ENCODE results near the gene CASP7. TPM values are rescaled to one million over a fixed set of nuclear protein-coding genes. Genes with fewer than 3 reads are reported as not detected.

The CASP7 gene
- total RNA-seq, 2 donors from 2014 or later = 14.4 to 15.6 TPM

- Histone ChIP-seq H3K27ac (ENCODE audit: low read depth, low read length) (no peak overlapping the region), H3K4me3 (ENCODE audit: low read length) (no peak overlapping the region), H3K4me1 (ENCODE audit: control insufficient read depth, insufficient read depth, low read length) (peaks cover 6% of the 10 kb centered on the region), H3K36me3 (ENCODE audit: control insufficient read depth, insufficient read depth, low read length) (no peaks in the 10 kb centered on the region), H3K27me3 (ENCODE audit: control insufficient read depth, insufficient read depth, low read length, poor library complexity, severe bottlenecking) (no peaks in the 10 kb centered on the region), H3K9ac (ENCODE audit: extremely low read depth, low read length, poor library complexity, severe bottlenecking) (no peak overlapping the region), H3K9me3 (ENCODE audit: control insufficient read depth, low read length) (no peaks in the 10 kb centered on the region)
- peak; percentile 56 for DNase-seq
- no peak for TF ChIP-seq CTCF (conservative IDR thresholded peaks at IDR 0.05)
- Mint-ChIP-seq H3K4me3 (no peak overlapping the region), H3K9me3 (no peaks in the 10 kb centered on the region), H3K4me1 (peaks cover 30% of the 10 kb centered on the region), H3K27ac (no peak overlapping the region), H3K27me3 (ENCODE audit: insufficient read depth) (peaks cover 4% of the 10 kb centered on the region), H3K36me3 (ENCODE audit: low read depth) (no peaks in the 10 kb centered on the region)
Measured at GRCh38 chr10:113657544-113657943, 22.2 kb upstream of the CASP7 start.

- Histone ChIP-seq H3K27me3 (ENCODE audit: control insufficient read depth, insufficient read depth, low read length, poor library complexity, severe bottlenecking) (no peaks in the 10 kb centered on the region), H3K4me3 (ENCODE audit: low read length) (no peak overlapping the region), H3K9ac (ENCODE audit: extremely low read depth, low read length, poor library complexity, severe bottlenecking) (no peak overlapping the region), H3K9me3 (ENCODE audit: control insufficient read depth, low read length) (no peaks in the 10 kb centered on the region), H3K4me1 (ENCODE audit: control insufficient read depth, insufficient read depth, low read length) (peaks cover 6% of the 10 kb centered on the region), H3K27ac (ENCODE audit: low read depth, low read length) (no peak overlapping the region), H3K36me3 (ENCODE audit: control insufficient read depth, insufficient read depth, low read length) (no peaks in the 10 kb centered on the region)
- Mint-ChIP-seq H3K9me3 (no peaks in the 10 kb centered on the region), H3K27ac (no peak overlapping the region), H3K4me3 (no peak overlapping the region), H3K36me3 (ENCODE audit: low read depth) (no peaks in the 10 kb centered on the region), H3K4me1 (peaks cover 25% of the 10 kb centered on the region), H3K27me3 (ENCODE audit: insufficient read depth) (peaks cover 2% of the 10 kb centered on the region)
- DNase-seq = no peak
- TF ChIP-seq CTCF (conservative IDR thresholded peaks at IDR 0.05) = no peak
- WGBS, 2 experiments (ENCODE audit: insufficient coverage in 1 of 2, insufficient read length in 1 of 2) = 93 to 100% methylated on average over 1 to 2 of the region's 2 CpGs
Measured at GRCh38 chr10:113661332-113661731, 18.4 kb upstream of the CASP7 start.

- Histone ChIP-seq H3K4me3 (ENCODE audit: low read length) (no peak overlapping the region), H3K36me3 (ENCODE audit: control insufficient read depth, insufficient read depth, low read length) (no peaks in the 10 kb centered on the region), H3K27me3 (ENCODE audit: control insufficient read depth, insufficient read depth, low read length, poor library complexity, severe bottlenecking) (no peaks in the 10 kb centered on the region), H3K27ac (ENCODE audit: low read depth, low read length) (no peak overlapping the region), H3K9ac (ENCODE audit: extremely low read depth, low read length, poor library complexity, severe bottlenecking) (no peak overlapping the region), H3K4me1 (ENCODE audit: control insufficient read depth, insufficient read depth, low read length) (no peaks in the 10 kb centered on the region), H3K9me3 (ENCODE audit: control insufficient read depth, low read length) (no peaks in the 10 kb centered on the region)
- Mint-ChIP-seq H3K36me3 (ENCODE audit: low read depth) (no peaks in the 10 kb centered on the region), H3K4me1 (peaks cover 13% of the 10 kb centered on the region), H3K27me3 (ENCODE audit: insufficient read depth) (peaks cover 2% of the 10 kb centered on the region), H3K9me3 (no peaks in the 10 kb centered on the region), H3K4me3 (no peak overlapping the region), H3K27ac (no peak overlapping the region)
- no peak for DNase-seq
- TF ChIP-seq CTCF (conservative IDR thresholded peaks at IDR 0.05) = no peak
- 89 to 100% methylated on average over 3 to 4 of the region's 5 CpGs for WGBS, 2 experiments (ENCODE audit: insufficient coverage in 1 of 2, insufficient read length in 1 of 2)
Measured at GRCh38 chr10:113663142-113663541, 16.6 kb upstream of the CASP7 start.

Data from endodermal cell (in vitro differentiated cells).